OCI-LY1 (cell line): Measurements from ENCODE around the gene BCL2L11.

Experiments
- H2AFZ ChIP-seq: fragments of 200-600 bp; sonication (generic), shearing (Covaris generic); 2 replicates; pipeline ENCODE4 v1.6.0; 2014; ENCODE audit warnings: antibody characterized with exemption, mild to moderate bottlenecking, low read length
- H3F3A ChIP-seq: fragments of 200-600 bp; sonication (generic), shearing (Covaris generic); 2 replicates; pipeline ENCODE4 v1.6.0; 2014; ENCODE audit warnings: mild to moderate bottlenecking, antibody characterized with exemption, low read length, moderate library complexity; ENCODE audit not compliant: insufficient read depth
- H3K27ac ChIP-seq: fragments of 200-600 bp; sonication (generic); 2 replicates; pipeline ENCODE4 v1.5.1; 2014; ENCODE audit warnings: low read length, mixed run types, mild to moderate bottlenecking, low read depth; ENCODE audit not compliant: poor library complexity, severe bottlenecking
- H3K27me3 ChIP-seq: fragments of 200-600 bp; sonication (generic); 2 replicates; pipeline ENCODE4 v1.6.0; 2014; ENCODE audit warnings: antibody characterized with exemption, mild to moderate bottlenecking, low read length, moderate library complexity; ENCODE audit not compliant: insufficient read depth
- H3K36me3 ChIP-seq: fragments of 200-600 bp; sonication (generic); 2 replicates; pipeline ENCODE4 v1.6.1; 2014; ENCODE audit warnings: mild to moderate bottlenecking, antibody characterized with exemption, low read length, moderate library complexity, mixed read lengths; ENCODE audit not compliant: insufficient read depth
- H3K4me1 ChIP-seq: fragments of 200-600 bp; sonication (generic); 2 replicates; pipeline ENCODE4 v1.5.1; 2014; ENCODE audit warnings: mild to moderate bottlenecking, low read length, moderate library complexity; ENCODE audit not compliant: insufficient read depth, severe bottlenecking
- H3K4me2 ChIP-seq: fragments of 200-600 bp; sonication (generic), shearing (Covaris generic); 2 replicates; pipeline ENCODE4 v1.6.1; 2014; ENCODE audit warnings: low read length
- H3K4me3 ChIP-seq: fragments of 200-600 bp; sonication (generic); 2 replicates; pipeline ENCODE4 v1.5.1; 2014; ENCODE audit warnings: low read length, low read depth, mild to moderate bottlenecking, mixed read lengths; ENCODE audit not compliant: poor library complexity, severe bottlenecking
- H3K79me2 ChIP-seq: fragments of 200-600 bp; shearing (Covaris generic); 2 replicates; pipeline ENCODE4 v1.6.1; 2016; ENCODE audit warnings: mixed run types, low read length, mixed read lengths; ENCODE audit not compliant: insufficient read depth
- H3K9ac ChIP-seq: fragments of 200-600 bp; sonication (generic), shearing (Covaris generic); 2 replicates; pipeline ENCODE4 v1.6.1; 2014; ENCODE audit warnings: mild to moderate bottlenecking, low read length, mixed read lengths
- H3K9me2 ChIP-seq: fragments of 200-600 bp; sonication (generic), shearing (Covaris generic); 2 replicates; pipeline ENCODE4 v1.6.1; 2014; ENCODE audit warnings: low read depth, mild to moderate bottlenecking, low read length, mixed read lengths
- H3K9me3 ChIP-seq: fragments of 200-600 bp; shearing (Covaris generic); 2 replicates; pipeline ENCODE4 v1.6.1; 2014; ENCODE audit warnings: low read length, mixed read lengths
- H4K20me1 ChIP-seq: fragments of 200-600 bp; sonication (generic), shearing (Covaris generic); 2 replicates; pipeline ENCODE4 v1.6.0; 2016; ENCODE audit warnings: mild to moderate bottlenecking, low read length; ENCODE audit not compliant: insufficient read depth
- CTCF ChIP-seq: fragments of 200-600 bp; sonication (generic), shearing (Covaris generic); IDR thresholded peaks from 2 replicates; pipeline ENCODE4 v1.5.1; 2017; ENCODE audit warnings: mild to moderate bottlenecking, antibody characterized with exemption, low read length, moderate library complexity, mixed read lengths
- EZH2 ChIP-seq: fragments of 200-600 bp; sonication (generic), shearing (Covaris generic); IDR thresholded peaks from 2 replicates; pipeline ENCODE4 v1.8.0; 2017; ENCODE audit warnings: borderline replicate concordance, mixed run types, mild to moderate bottlenecking, antibody characterized with exemption, low read length, moderate library complexity, mixed read lengths

Gene BCL2L11

GRCh38 chr2:111210036-111210435 is 89.3 kb downstream of the BCL2L11 start:
- Histone ChIP-seq H3K4me2 (no peak overlapping the region), H3K27me3 (no peaks in the 10 kb centered on the region), H3K4me3 (no peak overlapping the region), H3F3A (no peaks in the 10 kb centered on the region), H3K27ac (peak overlapping the region; percentile 96), H4K20me1 (no peaks in the 10 kb centered on the region), H3K36me3 (no peaks in the 10 kb centered on the region), H3K4me1 (peaks cover 30% of the 10 kb centered on the region), H3K79me2 (no peaks in the 10 kb centered on the region), H3K9me2 (no peaks in the 10 kb centered on the region), H2AFZ (no peak overlapping the region), H3K9ac (peak overlapping the region; percentile 53; the same call in 1 of the 2 replicates), H3K9me3 (peaks cover 29% of the 10 kb centered on the region)
- TF ChIP-seq EZH2 (no peak), CTCF (no peak)

- Histone ChIP-seq H3F3A (no peaks in the 10 kb centered on the region), H3K4me2 (no peak overlapping the region), H3K4me1 (peaks cover 25% of the 10 kb centered on the region), H3K27ac (no peak overlapping the region), H3K79me2 (no peaks in the 10 kb centered on the region), H3K9ac (no peak overlapping the region), H3K9me3 (peaks cover 38% of the 10 kb centered on the region), H3K27me3 (no peaks in the 10 kb centered on the region), H3K9me2 (no peaks in the 10 kb centered on the region), H2AFZ (no peak overlapping the region), H3K4me3 (no peak overlapping the region), H4K20me1 (no peaks in the 10 kb centered on the region), H3K36me3 (no peaks in the 10 kb centered on the region; the same call in 1 of the 2 replicates)
- TF ChIP-seq EZH2 (no peak), CTCF (no peak)
These were observed 93.2 kb downstream of the BCL2L11 start for GRCh38 chr2:111213877-111214276.

- Histone ChIP-seq H3F3A (no peaks in the 10 kb centered on the region), H3K36me3 (no peaks in the 10 kb centered on the region; the same call in 1 of the 2 replicates), H3K9ac (no peak overlapping the region), H3K4me2 (no peak overlapping the region), H3K27me3 (no peaks in the 10 kb centered on the region), H3K4me1 (peaks cover 35% of the 10 kb centered on the region), H3K4me3 (no peak overlapping the region), H4K20me1 (no peaks in the 10 kb centered on the region), H3K79me2 (no peaks in the 10 kb centered on the region), H2AFZ (no peak overlapping the region), H3K27ac (peak overlapping the region; percentile 6), H3K9me3 (peaks cover 36% of the 10 kb centered on the region), H3K9me2 (no peaks in the 10 kb centered on the region)
- no peak for TF ChIP-seq EZH2
- TF ChIP-seq CTCF, result no peak
These were observed 96.3 kb downstream of the BCL2L11 start for GRCh38 chr2:111216811-111217652.
